ENCODE measurements around the gene ARID1B.

ARID1B gene

DNA sequence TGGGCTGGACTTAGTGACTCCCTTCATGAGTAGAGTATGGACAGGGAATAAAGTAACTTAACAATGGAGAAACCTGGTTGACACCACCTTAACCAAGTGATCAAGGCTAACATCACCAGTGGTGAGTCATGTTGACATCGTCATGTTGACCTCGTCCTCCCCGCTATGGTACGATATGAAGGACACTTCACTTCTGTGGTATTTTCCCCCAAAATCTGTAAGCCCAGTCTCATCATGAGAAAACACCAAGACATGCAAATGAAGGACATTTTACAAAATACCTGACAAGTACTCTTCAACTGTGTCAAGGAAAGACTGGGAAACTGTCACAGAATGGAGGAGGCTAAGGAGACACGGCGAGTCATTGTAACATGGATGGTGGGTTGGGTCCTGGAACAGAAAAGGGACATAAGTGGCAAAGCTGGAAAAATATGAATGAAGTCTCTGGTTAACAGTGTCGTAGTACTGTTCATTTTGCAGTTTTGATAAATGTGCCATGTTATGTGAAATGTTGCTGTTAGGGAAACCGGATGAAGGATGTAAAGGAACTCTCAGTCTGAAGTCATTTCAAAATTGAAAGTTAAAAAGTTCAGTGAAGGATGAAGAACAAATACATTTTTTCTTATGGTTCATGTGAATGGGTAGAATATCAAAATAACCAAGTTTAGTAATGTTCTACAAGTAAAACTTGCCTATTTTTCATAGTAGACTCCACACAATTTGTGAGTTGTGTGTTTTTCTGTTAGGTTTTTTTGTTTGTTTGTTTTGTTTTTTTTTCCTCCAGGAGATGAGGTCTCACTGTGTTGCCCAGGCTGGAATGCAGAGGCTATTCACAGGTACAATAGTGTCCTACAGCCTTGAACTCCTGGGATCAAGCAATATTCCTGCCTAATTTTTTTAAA is 298.6 kb downstream of the ARID1B start:
- DNase-seq (ENCODE audit: low read depth in 2 of 2), result no peak

DNA sequence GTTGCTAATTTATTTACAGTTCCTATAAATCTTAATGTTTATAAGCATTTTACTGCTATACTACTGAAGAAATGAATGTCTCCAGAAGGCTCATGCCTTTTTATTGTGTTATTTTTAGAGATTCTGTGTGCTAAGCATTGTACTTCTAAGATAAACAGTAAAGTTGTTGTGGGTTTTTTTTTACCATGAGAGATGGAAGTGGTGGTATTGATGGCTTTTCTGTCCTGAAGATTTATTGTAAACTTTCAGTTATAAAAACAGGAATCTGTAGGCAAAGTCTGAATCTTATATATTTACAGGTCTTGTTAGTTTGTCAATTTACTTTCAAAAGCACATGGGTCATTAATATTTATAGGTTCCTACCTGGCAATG is 299.3 kb downstream of the ARID1B start:
- no peak for DNase-seq (ENCODE audit: low read depth in 2 of 2)

DNA sequence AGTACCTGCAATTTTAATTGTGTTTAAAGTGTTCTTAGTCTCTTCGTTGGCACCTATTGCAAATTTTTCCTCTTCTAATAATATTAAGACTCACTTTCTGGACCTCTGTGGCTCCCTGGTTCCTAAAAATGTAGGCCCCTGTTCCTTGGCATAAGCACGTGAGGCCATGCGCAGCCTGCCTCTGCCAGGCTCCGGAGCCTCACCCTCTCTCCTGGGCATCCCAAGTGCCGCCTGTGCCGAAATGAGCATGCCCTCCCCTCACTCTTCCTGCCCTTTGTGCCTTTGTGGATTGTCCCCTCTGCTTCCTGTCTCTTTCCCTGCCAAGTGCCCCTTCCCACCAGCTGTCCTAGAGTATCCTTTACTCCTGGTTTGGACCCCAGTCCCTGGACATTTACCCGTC is 300.1 kb downstream of the ARID1B start:
- no peak for DNase-seq (ENCODE audit: low read depth in 2 of 2)

DNA sequence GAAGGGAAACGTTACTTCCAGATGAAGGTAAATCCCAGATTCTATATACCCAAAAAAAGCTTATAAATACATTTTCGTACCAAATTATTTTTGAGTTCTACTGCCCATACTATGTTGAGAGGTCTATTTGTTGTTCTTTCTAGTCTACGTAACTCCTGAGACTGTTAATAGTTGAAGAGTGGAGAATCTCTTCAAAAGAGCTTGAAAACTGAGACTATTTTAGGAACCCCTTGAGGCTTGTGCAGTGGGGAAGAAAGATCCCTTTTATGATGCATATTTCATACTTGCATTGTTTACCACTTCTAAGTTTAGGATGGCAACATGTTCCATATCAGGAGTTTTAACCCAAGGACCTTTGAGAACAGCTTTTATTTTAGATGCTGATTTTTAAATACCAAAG is 301.1 kb downstream of the ARID1B start:
- DNase-seq (ENCODE audit: low read depth in 2 of 2), result no peak

DNA sequence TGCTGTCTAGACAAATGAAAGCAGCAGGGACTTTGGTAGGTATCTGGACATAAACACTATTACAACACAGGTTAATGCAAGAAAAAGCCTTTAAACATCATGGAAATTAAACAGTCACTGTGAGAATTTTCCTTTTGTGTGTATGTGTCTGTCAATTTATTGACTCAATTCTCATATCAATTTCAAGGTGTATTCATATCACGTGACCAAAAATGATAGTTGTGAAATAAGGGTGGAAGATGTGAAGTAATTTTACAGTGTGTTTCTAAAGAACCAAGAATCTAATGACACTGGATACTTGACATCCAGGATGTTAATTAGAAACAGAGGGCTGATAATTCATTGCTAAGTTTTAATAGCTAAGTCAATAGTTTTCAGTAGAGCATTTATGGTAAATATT is 302.1 kb downstream of the ARID1B start:
- no peak for DNase-seq (ENCODE audit: low read depth in 2 of 2)

GRCh38 chr6:157079771-157080170 is 302.6 kb downstream of the ARID1B start:
- no peak for DNase-seq (ENCODE audit: low read depth in 2 of 2)

- no peak for DNase-seq (ENCODE audit: low read depth in 2 of 2)
Observed at GRCh38 chr6:157080986-157081391, 303.8 kb downstream of the ARID1B start.

- no peak for DNase-seq (ENCODE audit: low read depth in 2 of 2)
Observed at GRCh38 chr6:157083343-157083742, 306.2 kb downstream of the ARID1B start.

DNA sequence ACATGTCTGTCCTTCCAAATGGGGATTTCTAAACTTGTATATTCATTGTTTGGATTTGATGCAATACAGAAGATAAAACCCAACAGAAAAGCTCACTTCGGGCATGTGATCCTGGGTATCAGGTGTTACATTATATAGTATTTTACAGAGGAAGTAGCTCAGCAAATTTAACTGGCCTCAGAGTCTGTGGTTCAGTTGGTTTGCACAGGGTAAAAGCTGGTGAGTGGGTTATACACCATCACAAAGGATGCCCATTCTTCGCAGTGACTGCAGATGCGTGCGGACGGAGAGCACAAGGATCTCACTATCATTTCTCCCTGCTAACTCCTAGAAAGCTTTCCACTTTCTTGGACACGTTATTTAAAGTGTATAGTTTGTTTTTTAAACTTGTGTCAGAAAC is 309.5 kb downstream of the ARID1B start:
- DNase-seq (ENCODE audit: low read depth in 2 of 2), result no peak

DNA sequence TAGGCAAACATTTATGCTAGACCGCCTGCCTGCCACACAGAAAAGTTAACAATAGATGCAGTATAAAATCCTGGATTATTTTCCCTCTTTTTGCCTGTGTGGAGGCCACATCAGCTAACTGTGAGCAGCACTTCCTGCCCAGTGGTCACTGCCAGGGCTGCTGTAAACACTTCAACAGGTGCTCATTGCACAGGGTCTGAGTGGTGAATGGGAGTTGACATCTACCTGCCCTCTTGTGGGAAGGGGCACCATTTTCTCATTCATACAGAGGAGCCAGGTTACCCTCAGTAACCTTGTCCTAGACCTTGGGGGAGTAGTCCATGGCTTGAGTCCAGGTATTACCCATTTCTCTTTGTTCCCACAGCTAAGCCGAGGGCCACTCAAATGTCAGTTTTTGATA is 310.8 kb downstream of the ARID1B start:
- DNase-seq (ENCODE audit: low read depth in 2 of 2), result no peak

GRCh38 chr6:157088841-157089240 is 311.7 kb downstream of the ARID1B start:
- no peak for DNase-seq (ENCODE audit: low read depth in 2 of 2)

DNA sequence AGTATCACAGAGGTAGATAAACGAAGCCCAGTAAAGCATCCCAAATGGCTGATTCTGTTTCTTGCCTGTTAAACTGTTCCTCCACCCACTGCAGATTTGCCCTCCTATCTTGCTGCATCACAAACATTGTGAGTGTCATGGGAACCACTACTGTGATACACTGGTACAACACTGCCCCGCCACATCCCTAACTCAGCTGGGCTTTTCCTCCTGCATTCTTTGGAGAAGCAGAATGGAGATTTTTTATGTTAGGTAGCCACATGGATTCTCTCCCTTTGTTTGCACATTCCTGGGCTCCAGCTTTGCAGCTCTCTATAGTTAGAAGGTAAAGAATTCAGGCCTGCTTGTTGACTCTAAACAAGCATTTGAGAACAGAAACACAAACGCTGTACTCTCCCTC is 312.1 kb downstream of the ARID1B start:
- no peak for DNase-seq (ENCODE audit: low read depth in 2 of 2)

- DNase-seq (ENCODE audit: low read depth in 2 of 2), result no peak
Observed at GRCh38 chr6:157089851-157090250, 312.7 kb downstream of the ARID1B start.

GRCh38 chr6:157090736-157091135 is 313.6 kb downstream of the ARID1B start:
- no peak for DNase-seq (ENCODE audit: low read depth in 2 of 2)

- no peak for DNase-seq (ENCODE audit: low read depth in 2 of 2)
Observed at GRCh38 chr6:157091243-157091642, 314.1 kb downstream of the ARID1B start.

DNA sequence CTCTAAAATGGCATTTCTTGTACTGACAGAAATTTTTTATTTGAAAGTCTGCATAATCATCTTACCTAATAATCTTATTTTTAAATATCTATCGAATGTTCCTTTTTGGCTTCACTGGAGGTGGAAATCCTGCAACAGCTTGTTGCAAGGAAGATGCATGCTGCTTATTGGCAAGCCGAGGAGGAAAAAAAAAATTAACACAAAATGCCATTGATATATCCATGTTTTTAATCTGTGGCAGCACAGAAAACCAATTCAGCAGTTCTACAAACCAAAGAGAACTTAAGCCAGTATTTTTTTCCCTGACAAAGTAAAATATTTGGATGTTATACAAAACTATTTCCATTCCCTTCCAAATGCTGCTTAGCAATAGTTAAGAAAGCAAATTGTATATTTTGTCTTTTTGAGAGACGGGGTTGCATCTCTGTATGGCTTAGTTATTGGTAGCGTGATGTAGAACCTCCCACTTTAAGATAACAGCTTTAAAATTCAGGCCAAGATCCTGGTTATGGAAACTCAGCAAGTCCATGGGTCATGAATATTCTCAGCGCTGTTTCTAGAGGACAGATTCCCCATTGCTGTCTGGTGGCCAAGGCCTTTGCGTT is 314.8 kb downstream of the ARID1B start:
- DNase-seq (ENCODE audit: low read depth in 2 of 2), result no peak

GRCh38 chr6:157092736-157093135 is 315.6 kb downstream of the ARID1B start:
- DNase-seq (ENCODE audit: low read depth in 2 of 2), result no peak

DNA sequence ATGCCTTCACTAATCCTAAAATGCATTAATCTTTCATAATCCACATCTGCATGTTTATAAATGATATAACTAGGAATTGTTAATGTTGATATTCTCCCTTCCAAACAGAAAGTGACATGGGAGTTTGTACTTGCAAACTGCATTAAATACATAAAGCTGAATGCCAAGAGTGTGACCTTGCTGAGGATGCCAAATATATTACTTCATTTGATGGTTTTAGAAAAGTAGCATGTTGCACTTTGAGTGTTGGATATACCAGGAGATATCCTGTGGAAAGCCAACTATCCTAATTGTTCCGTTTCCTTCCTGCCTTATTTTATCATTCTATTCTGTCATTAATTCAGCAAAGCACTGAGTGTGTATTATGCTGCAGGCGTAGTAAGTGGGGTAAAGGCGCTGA is 316.4 kb downstream of the ARID1B start:
- no peak for DNase-seq (ENCODE audit: low read depth in 2 of 2)

DNA sequence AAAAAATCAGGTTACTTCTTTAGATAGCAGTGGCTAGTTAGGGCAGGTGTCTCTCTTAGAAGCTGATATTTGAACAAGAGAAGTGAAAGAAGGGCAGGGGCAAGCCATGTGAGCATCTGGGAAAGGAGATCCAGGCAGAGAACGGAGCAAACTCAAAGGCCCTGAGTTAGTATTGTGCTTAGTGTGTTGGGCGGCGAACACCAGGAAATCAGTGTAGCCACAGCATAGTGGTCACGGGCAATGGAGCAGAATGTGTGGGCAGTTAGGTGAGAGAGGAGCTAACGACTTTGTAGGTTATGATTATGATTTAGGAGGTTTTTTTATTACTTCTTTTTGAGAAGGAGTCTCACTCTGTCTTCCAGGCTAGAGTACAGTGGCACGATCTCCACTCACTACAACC is 316.9 kb downstream of the ARID1B start:
- no peak for DNase-seq (ENCODE audit: low read depth in 2 of 2)

- DNase-seq (ENCODE audit: low read depth in 2 of 2), result no peak
Observed at GRCh38 chr6:157095084-157095483, 317.9 kb downstream of the ARID1B start.

GRCh38 chr6:157095569-157095968 is 318.4 kb downstream of the ARID1B start:
- no peak for DNase-seq (ENCODE audit: low read depth in 2 of 2)

- DNase-seq (ENCODE audit: low read depth in 2 of 2), result no peak
Observed at GRCh38 chr6:157096105-157096504, 318.9 kb downstream of the ARID1B start.

DNA sequence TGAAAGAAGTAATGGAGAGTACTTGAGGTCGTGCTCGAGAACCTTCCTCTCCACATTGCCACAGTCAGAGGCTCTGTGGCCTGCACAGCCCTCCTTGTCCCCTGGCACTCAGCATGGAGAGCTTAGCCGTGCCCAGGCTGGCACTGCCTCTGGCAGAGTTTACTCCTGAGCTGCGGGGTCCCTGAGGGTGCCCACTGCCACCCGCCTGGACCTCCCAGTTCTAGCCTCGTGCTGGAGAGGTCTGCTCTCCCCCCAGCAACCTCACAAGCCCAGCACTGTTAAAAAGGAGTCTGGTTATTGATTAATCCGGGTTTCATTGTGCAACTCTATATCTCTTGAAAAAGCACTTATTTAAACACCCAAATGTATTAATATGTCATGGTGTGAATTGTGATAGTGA is 319.3 kb downstream of the ARID1B start:
- no peak for DNase-seq (ENCODE audit: low read depth in 2 of 2)

Data from stimulated activated CD8-positive, alpha-beta memory T cell treated with anti-CD3 and anti-CD28 coated beads, Interleukin-2, amount 100 ng/mL, for 48 hours (primary cell).